Testis (tissue), 2 donors: ENCODE data around the gene MLF1.

Experiments
- CTCF ChIP-seq, 3 experiments: fragments of 450-650 bp in 2 of 3; fragments of 200-600 bp in 1 of 3; sonication (generic) in 1 of 3; IDR thresholded peaks; one replicate each; pipeline ENCODE4 v1.5.1; 2016 to 2019; ENCODE audit warnings: antibody characterized with exemption in 3 of 3, mild to moderate bottlenecking in 2 of 3, moderate library complexity in 1 of 3
- POLR2A ChIP-seq: fragments of 450-650 bp; IDR thresholded peaks from one replicate; pipeline ENCODE4 v1.6.1; 2017; ENCODE audit warnings: antibody characterized with exemption, mild to moderate bottlenecking, moderate library complexity

GRCh38 chr3:158559504-158559903 lies 11.5 kb upstream of the MLF1 start:
- TF ChIP-seq POLR2A = no peak
- TF ChIP-seq CTCF (IDR thresholded peaks at IDR 0.05) = no peak
